HepG2 (cell line): Measurements from ENCODE around the gene BTBD17. TPM values are rescaled to one million over a fixed set of nuclear protein-coding genes. Genes with fewer than 3 reads are reported as not detected.

Source experiments
- ARID4A ChIP-seq: sonication (generic); formaldehyde crosslinking; IDR thresholded peaks from 2 replicates; pipeline ENCODE4 v1.5.0; 2020; ENCODE audit warnings: mild to moderate bottlenecking, missing genetic modification reagents, borderline replicate concordance
- DMAP1 ChIP-seq: IDR thresholded peaks from 2 replicates; pipeline ENCODE4 v1.6.1; 2016
- GABPA ChIP-seq, 2 experiments: IDR thresholded peaks; 2 replicates each; pipeline ENCODE4 v1.6.1; 2011 to 2016; ENCODE audit warnings: low read depth in 2 of 2, low read length in 1 of 2, missing biosample characterization in 1 of 2, missing genetic modification characterization in 1 of 2
- MLX ChIP-seq: IDR thresholded peaks from 2 replicates; pipeline ENCODE4 v1.6.1; 2016
- NBN ChIP-seq: fragments of 450-650 bp; conservative IDR thresholded peaks from 2 replicates; pipeline ENCODE4 v1.6.1; 2017
- TCF7L2 ChIP-seq: IDR thresholded peaks from 2 replicates; pipeline ENCODE4 v1.6.1; 2011; ENCODE audit warnings: mild to moderate bottlenecking, low read depth, low read length, moderate library complexity
- TEF ChIP-seq: sonication (generic); formaldehyde crosslinking; IDR thresholded peaks from 2 replicates; pipeline ENCODE4 v1.5.0; 2020; ENCODE audit warnings: missing genetic modification reagents
- TFDP1 ChIP-seq: IDR thresholded peaks from 2 replicates; pipeline ENCODE4 v1.6.1; 2016; ENCODE audit warnings: missing compliant biosample characterization, missing genetic modification reagents, borderline replicate concordance
- TIGD3 ChIP-seq: sonication (generic); formaldehyde crosslinking; IDR thresholded peaks from 2 replicates; pipeline ENCODE4 v1.5.1; 2020; ENCODE audit warnings: mild to moderate bottlenecking, missing genetic modification reagents, borderline replicate concordance
- ZFP82 ChIP-seq: sonication (generic); formaldehyde crosslinking; IDR thresholded peaks from 2 replicates; pipeline ENCODE4 v1.5.1; 2020; ENCODE audit warnings: mild to moderate bottlenecking, missing genetic modification reagents, borderline replicate concordance
- ZNF570 ChIP-seq: sonication (generic); formaldehyde crosslinking; IDR thresholded peaks from 2 replicates; pipeline ENCODE4 v1.4.0; 2020; ENCODE audit warnings: mild to moderate bottlenecking, missing genetic modification reagents, borderline replicate concordance
- ZNF609 ChIP-seq: sonication (generic); formaldehyde crosslinking; IDR thresholded peaks from 2 replicates; pipeline ENCODE4 v1.4.0; 2020; ENCODE audit warnings: mild to moderate bottlenecking, missing genetic modification reagents, borderline replicate concordance
- ZNF678 ChIP-seq: sonication (generic); formaldehyde crosslinking; IDR thresholded peaks from 2 replicates; pipeline ENCODE4 v1.4.0; 2020; ENCODE audit warnings: mild to moderate bottlenecking, missing genetic modification reagents
- ZNF720 ChIP-seq: sonication (generic); formaldehyde crosslinking; IDR thresholded peaks from 2 replicates; pipeline ENCODE4 v1.4.0; 2020; ENCODE audit warnings: missing genetic modification reagents
- ZNF724P ChIP-seq: sonication (generic); formaldehyde crosslinking; IDR thresholded peaks from 2 replicates; pipeline ENCODE4 v1.8.0; 2022; ENCODE audit warnings: missing genetic modification reagents, borderline replicate concordance
- ZNF75D ChIP-seq: sonication (generic); formaldehyde crosslinking; IDR thresholded peaks from 2 replicates; pipeline ENCODE4 v1.8.1; 2023; ENCODE audit warnings: missing genetic modification reagents, mild to moderate bottlenecking, borderline replicate concordance
- ZNF790 ChIP-seq: sonication (generic); formaldehyde crosslinking; IDR thresholded peaks from 2 replicates; pipeline ENCODE4 v1.8.0; 2022; ENCODE audit warnings: missing genetic modification reagents, mild to moderate bottlenecking, borderline replicate concordance
- polyA plus RNA-seq, 8 experiments: library from polyadenylated mRNA; depleted of rRNA in 3 of 8; stranded (reverse) in 7 of 8; unstranded in 1 of 8; fragments of >200 nt; fragmentation: Illumina TruSeq in 4 of 8; extraction: Trizol in 4 of 8; gene quantifications; 2 replicates each; pipeline versions ENCODE4 v1.2.1 to v1.2.3, GENCODE V29; 2011 to 2016; ENCODE audit warnings: low read depth in 4 of 8, missing spikeins in 1 of 8, mixed read lengths in 1 of 8; ENCODE audit not compliant: insufficient read depth in 1 of 8
- total RNA-seq, 5 experiments: library from RNA; depleted of rRNA; stranded (reverse); fragments of >200 nt; fragmentation: Illumina TruSeq; extraction: Trizol; gene quantifications; 2 replicates each; pipeline ENCODE4 v1.2.3, GENCODE V29; 2016; ENCODE audit warnings: low read depth in 1 of 5

BTBD17 gene
- total and polyA plus RNA-seq, 2 of the 13 experiments (the other 11 are each of a cell fraction or from before 2014, with no cell fraction given): not detected

GRCh38 chr17:74354123-74354522 lies 7.5 kb downstream of the BTBD17 start (continued):
- TF ChIP-seq TFDP1 (peak; percentile 38; the same call in 1 of the 2 replicates), NBN (no peak), ZNF609 (CRISPR knock-in tag) (no peak), GABPA (IDR thresholded peaks at IDR 0.05; ENCODE audit: low read depth, low read length) (no peak), GABPA (CRISPR knock-in tag; IDR thresholded peaks at IDR 0.05; ENCODE audit: low read depth) (no peak), ZNF570 (CRISPR knock-in tag) (no peak), ZNF75D (no peak), TIGD3 (CRISPR knock-in tag) (no peak), ARID4A (peak; percentile 25; the same call in 1 of the 2 replicates), TCF7L2 (no peak), TEF (CRISPR knock-in tag) (no peak), ZNF720 (CRISPR knock-in tag) (no peak), MLX (no peak), ZNF724P (CRISPR knock-in tag) (peak; percentile 63; the same call in 1 of the 2 replicates), ZFP82 (no peak), ZNF790 (CRISPR knock-in tag) (no peak), ZNF678 (no peak), DMAP1 (CRISPR knock-in tag) (no peak)
